GM23338 (cell line): ENCODE measurements around the gene MXRA7. TPM values are rescaled to one million over a fixed set of nuclear protein-coding genes. Genes with fewer than 3 reads are reported as not detected.

ENCODE experiments used
- ATAC-seq: fragments of 200-7000 bp; cut with Tn5 transposase; 3 replicates; pipeline ENCODE4 v1.9.1; 2020
- DNase-seq: peaks from one replicate; pipeline ENCODE4 v3.0.0-alpha.2; 2015; ENCODE audit warnings: low spot score
- H2AFZ ChIP-seq: fragments of 200-600 bp; sonication (generic); 2 replicates; pipeline ENCODE4 v1.8.0; 2016; ENCODE audit warnings: antibody characterized with exemption, mild to moderate bottlenecking, moderate library complexity
- H3F3A ChIP-seq: fragments of 200-600 bp; sonication (generic); replicated peaks from 2 replicates; pipeline ENCODE4 v1.8.0; 2017; ENCODE audit warnings: antibody characterized with exemption, mixed run types, low read depth
- H3K27ac ChIP-seq: fragments of 200-600 bp; sonication (generic); 2 replicates; pipeline ENCODE4 v1.6.1; 2016; ENCODE audit warnings: low read depth
- H3K27me3 ChIP-seq: fragments of 200-600 bp; sonication (generic); 2 replicates; pipeline ENCODE4 v1.8.0; 2016; ENCODE audit warnings: mild to moderate bottlenecking, mixed run types, moderate library complexity; ENCODE audit not compliant: insufficient read depth
- H3K36me3 ChIP-seq: fragments of 200-600 bp; sonication (generic); 2 replicates; pipeline ENCODE4 v1.8.0; 2016; ENCODE audit warnings: mild to moderate bottlenecking; ENCODE audit not compliant: insufficient read depth
- H3K4me1 ChIP-seq: fragments of 200-600 bp; sonication (generic); 2 replicates; pipeline ENCODE4 v1.8.0; 2016; ENCODE audit warnings: mild to moderate bottlenecking, moderate library complexity; ENCODE audit not compliant: insufficient read depth
- H3K4me2 ChIP-seq: fragments of 200-600 bp; sonication (generic); 2 replicates; pipeline ENCODE4 v1.7.1; 2017; ENCODE audit warnings: mixed run types
- H3K4me3 ChIP-seq: fragments of 200-600 bp; sonication (generic); 2 replicates; pipeline ENCODE4 v1.6.1; 2016; ENCODE audit warnings: mixed run types
- H3K79me2 ChIP-seq: fragments of 200-600 bp; sonication (generic); replicated peaks from 2 replicates; pipeline ENCODE4 v1.8.0; 2017; ENCODE audit warnings: mild to moderate bottlenecking; ENCODE audit not compliant: insufficient read depth
- H3K9me2 ChIP-seq: fragments of 200-600 bp; sonication (generic); 2 replicates; pipeline ENCODE4 v1.8.0; 2017; ENCODE audit not compliant: insufficient read depth
- H4K20me1 ChIP-seq: fragments of 200-600 bp; sonication (generic); replicated peaks from 2 replicates; pipeline ENCODE4 v1.8.0; 2017; ENCODE audit warnings: mild to moderate bottlenecking; ENCODE audit not compliant: insufficient read depth
- H3K27ac Mint-ChIP-seq: 2 replicates; pipeline ENCODE4 v1.8.0; 2020; ENCODE audit warnings: inconsistent platforms, mild to moderate bottlenecking, moderate library complexity, mixed read lengths
- H3K27me3 Mint-ChIP-seq: 3 replicates; pipeline ENCODE4 v1.8.0; 2022; ENCODE audit warnings: low read depth, mild to moderate bottlenecking, moderate library complexity, mixed read lengths, inconsistent platforms; ENCODE audit not compliant: insufficient read depth, poor library complexity
- H3K36me3 Mint-ChIP-seq: 3 replicates; pipeline ENCODE4 v1.8.0; 2021; ENCODE audit warnings: low read depth, mild to moderate bottlenecking, inconsistent platforms, moderate library complexity, mixed read lengths
- H3K4me1 Mint-ChIP-seq: 3 replicates; pipeline ENCODE4 v1.8.0; 2020; ENCODE audit warnings: mild to moderate bottlenecking, inconsistent platforms, mixed read lengths
- H3K4me3 Mint-ChIP-seq: 3 replicates; pipeline ENCODE4 v1.8.0; 2021; ENCODE audit warnings: moderate library complexity, mild to moderate bottlenecking, inconsistent platforms, mixed read lengths
- H3K9me3 Mint-ChIP-seq: 3 replicates; pipeline ENCODE4 v1.8.0; 2020; ENCODE audit warnings: moderate library complexity, mild to moderate bottlenecking, inconsistent platforms, mixed read lengths
- POLR2AphosphoS5 ChIP-seq: IDR thresholded peaks from 2 replicates; pipeline ENCODE4 v1.6.1; 2016; ENCODE audit warnings: antibody characterized with exemption, low read depth
- ZNF462 ChIP-seq: fragments of 250-450 bp; sonication (Bioruptor Pico); IDR thresholded peaks from 2 replicates; pipeline ENCODE4 v1.5.0; 2020; ENCODE audit warnings: mild to moderate bottlenecking, moderate library complexity
- polyA plus RNA-seq: library from polyadenylated mRNA; unstranded; fragments of >200 nt; fragmentation: Nextera tagmentation; extraction: Ambion mirVana; gene quantifications from 2 replicates; pipeline ENCODE4 v1.2.1, GENCODE V29; 2016
- total RNA-seq: library from RNA; depleted of rRNA; stranded (reverse); fragments of >200 nt; shearing (Covaris generic); gene quantifications from 2 replicates; pipeline ENCODE4 v1.2.3, GENCODE V29; 2014

Gene MXRA7
- total and polyA plus RNA-seq, 2 experiments from 2014 or later = 12.1 to 46.6 TPM

- H4K20me1 ChIP-seq = no peaks in the 10 kb centered on the region; the same call in 1 of the 2 replicates
- Mint-ChIP-seq H3K27ac (no peak overlapping the region), H3K27me3 (peaks cover 15% of the 10 kb centered on the region), H3K9me3 (no peaks in the 10 kb centered on the region; the same call in 2 of the 3 replicates), H3K4me1 (peaks cover 39% of the 10 kb centered on the region), H3K4me3 (no peak overlapping the region), H3K36me3 (no peaks in the 10 kb centered on the region)
- no peaks in the 10 kb centered on the region for H3K36me3 ChIP-seq
- no peaks in the 10 kb centered on the region for H3K27me3 ChIP-seq
- H2AFZ ChIP-seq = no peak overlapping the region
- peaks cover 32% of the 10 kb centered on the region for H3K4me1 ChIP-seq
- H3K9me2 ChIP-seq = no peaks in the 10 kb centered on the region
- DNase-seq (no peak), ATAC-seq (no peak)
- TF ChIP-seq POLR2AphosphoS5 = no peak
- H3K27ac ChIP-seq = no peak overlapping the region
- H3K4me2 ChIP-seq = peak overlapping the region; percentile 63
- no peak overlapping the region for H3K4me3 ChIP-seq
- no peaks in the 10 kb centered on the region for H3F3A ChIP-seq
- H3K79me2 ChIP-seq = peaks cover 24% of the 10 kb centered on the region
Observed at GRCh38 chr17:76702076-76702475, 8.7 kb downstream of the MXRA7 start.

GRCh38 chr17:76701471-76701967, 9.2 kb downstream of the MXRA7 start:
- no peak for DNase-seq
- H3K9me3 Mint-ChIP-seq = no peaks in the 10 kb centered on the region; the same call in 2 of the 3 replicates
- Histone ChIP-seq H3K9me2 (no peaks in the 10 kb centered on the region), H3F3A (no peaks in the 10 kb centered on the region), H3K27ac (peak overlapping the region; percentile 66; the same call in 1 of the 2 replicates), H2AFZ (no peak overlapping the region; the same call in 1 of the 2 replicates), H4K20me1 (no peaks in the 10 kb centered on the region; the same call in 1 of the 2 replicates), H3K79me2 (peaks cover 21% of the 10 kb centered on the region), H3K4me2 (peak overlapping the region; percentile 63), H3K4me1 (peaks cover 35% of the 10 kb centered on the region), H3K27me3 (no peaks in the 10 kb centered on the region), H3K36me3 (no peaks in the 10 kb centered on the region), H3K4me3 (no peak overlapping the region)
- peaks cover 13% of the 10 kb centered on the region for H3K27me3 Mint-ChIP-seq
- no peak; the same call in 1 of the 3 replicates for ATAC-seq
- H3K4me3 Mint-ChIP-seq = peak overlapping the region; percentile 0; the same call in 1 of the 3 replicates
- peaks cover 41% of the 10 kb centered on the region for H3K4me1 Mint-ChIP-seq
- H3K27ac Mint-ChIP-seq = no peak overlapping the region
- H3K36me3 Mint-ChIP-seq = no peaks in the 10 kb centered on the region
- TF ChIP-seq ZNF462 (CRISPR knock-in tag) = no peak
